ENCODE results near the gene TUBB2A.
"Not testable (repeated sequence)": the region's sequence is repeated elsewhere in the genome, so short reads cannot be mapped to it uniquely, and the experiment has no call there.

TUBB2A gene

GRCh38 chr6:3179945-3180344 is 22.6 kb upstream of the TUBB2A start:
- not testable (repeated sequence) for DNase-seq (ENCODE audit: low read depth in 2 of 2)

- not testable (repeated sequence) for DNase-seq (ENCODE audit: low read depth in 2 of 2)
These were observed 21.3 kb upstream of the TUBB2A start for GRCh38 chr6:3178666-3179065.

- DNase-seq (ENCODE audit: low read depth in 2 of 2): no peak
These were observed 19.4 kb upstream of the TUBB2A start for GRCh38 chr6:3176562-3177355.

GRCh38 chr6:3175715-3176402 is 18.5 kb upstream of the TUBB2A start:
- no peak for DNase-seq (ENCODE audit: low read depth in 2 of 2)

- not testable (repeated sequence) for DNase-seq (ENCODE audit: low read depth in 2 of 2)
These were observed 16.3 kb upstream of the TUBB2A start for GRCh38 chr6:3173636-3174089.

- not testable (repeated sequence) for DNase-seq (ENCODE audit: low read depth in 2 of 2)
These were observed 15.4 kb upstream of the TUBB2A start for GRCh38 chr6:3172789-3173188.

- not testable (repeated sequence) for DNase-seq (ENCODE audit: low read depth in 2 of 2)
These were observed 14.2 kb upstream of the TUBB2A start for GRCh38 chr6:3171313-3172175.

- not testable (repeated sequence) for DNase-seq (ENCODE audit: low read depth in 2 of 2)
These were observed 13.3 kb upstream of the TUBB2A start for GRCh38 chr6:3170676-3171075.

GRCh38 chr6:3168046-3168445 is 10.7 kb upstream of the TUBB2A start:
- DNase-seq (ENCODE audit: low read depth in 2 of 2): not testable (repeated sequence)

- DNase-seq (ENCODE audit: low read depth in 2 of 2): not testable (repeated sequence)
These were observed 9.3 kb upstream of the TUBB2A start for GRCh38 chr6:3166535-3167225.

- DNase-seq (ENCODE audit: low read depth in 2 of 2): no peak
These were observed 8.5 kb upstream of the TUBB2A start for GRCh38 chr6:3165631-3166534.

- no peak for DNase-seq (ENCODE audit: low read depth in 2 of 2)
These were observed 7.0 kb upstream of the TUBB2A start for GRCh38 chr6:3164388-3164787.

GRCh38 chr6:3163248-3163594 is 5.9 kb upstream of the TUBB2A start:
- no peak for DNase-seq (ENCODE audit: low read depth in 2 of 2)

GRCh38 chr6:3162565-3163247 is 5.4 kb upstream of the TUBB2A start:
- peak in 1 of 2 donors; percentile 32 for DNase-seq (ENCODE audit: low read depth in 2 of 2)

- DNase-seq (ENCODE audit: low read depth in 2 of 2): no peak
These were observed 4.7 kb upstream of the TUBB2A start for GRCh38 chr6:3162067-3162497.

- peak; percentile 25 to 32 for DNase-seq (ENCODE audit: low read depth in 2 of 2)
These were observed 2.7 kb upstream of the TUBB2A start for GRCh38 chr6:3159805-3160781.

GRCh38 chr6:3156184-3157130 is 887 bp downstream of the TUBB2A start:
- not testable (repeated sequence) for DNase-seq (ENCODE audit: low read depth in 2 of 2)

Measured in stimulated activated CD4-positive, alpha-beta T cell treated with anti-CD3 and anti-CD28 coated beads, Interleukin-1b, Interleukin-23, amount 100 ng/mL, for 1 hour (primary cell).